Neural cell (in vitro differentiated cells): ENCODE data around the gene ANHX.

Source experiments
- EZH2 ChIP-seq: fragments of 200-600, 300-800 bp; shearing (Covaris generic), sonication (generic); IDR thresholded peaks from 2 replicates; pipeline ENCODE4 v1.6.1; 2014; ENCODE audit warnings: antibody characterized with exemption, low read length, borderline replicate concordance, mild to moderate bottlenecking; ENCODE audit not compliant: insufficient read depth, poor library complexity, severe bottlenecking
- POLR2AphosphoS5 ChIP-seq: IDR thresholded peaks from 2 replicates; pipeline ENCODE4 v1.6.1; 2012
- SMC3 ChIP-seq: fragments of 450-650 bp; conservative IDR thresholded peaks from 2 replicates; pipeline ENCODE4 v1.6.1; 2014; ENCODE audit warnings: antibody characterized with exemption, mild to moderate bottlenecking, moderate library complexity; ENCODE audit not compliant: poor library complexity
- TAF1 ChIP-seq: IDR thresholded peaks from 2 replicates; pipeline ENCODE4 v1.6.1; 2012; ENCODE audit warnings: low read depth
- TF ChIP-seq, protein P1 (sequence below): fragments of 450-650 bp; IDR thresholded peaks from 2 replicates; pipeline ENCODE4 v1.5.1; 2014; ENCODE audit warnings: antibody characterized with exemption, mild to moderate bottlenecking, moderate library complexity; ENCODE audit not compliant: poor library complexity, severe bottlenecking
- TF ChIP-seq, protein P2 (sequence below): IDR thresholded peaks from 2 replicates; pipeline ENCODE4 v1.6.1; 2012; ENCODE audit warnings: borderline replicate concordance

- TF ChIP-seq, protein P1, sequence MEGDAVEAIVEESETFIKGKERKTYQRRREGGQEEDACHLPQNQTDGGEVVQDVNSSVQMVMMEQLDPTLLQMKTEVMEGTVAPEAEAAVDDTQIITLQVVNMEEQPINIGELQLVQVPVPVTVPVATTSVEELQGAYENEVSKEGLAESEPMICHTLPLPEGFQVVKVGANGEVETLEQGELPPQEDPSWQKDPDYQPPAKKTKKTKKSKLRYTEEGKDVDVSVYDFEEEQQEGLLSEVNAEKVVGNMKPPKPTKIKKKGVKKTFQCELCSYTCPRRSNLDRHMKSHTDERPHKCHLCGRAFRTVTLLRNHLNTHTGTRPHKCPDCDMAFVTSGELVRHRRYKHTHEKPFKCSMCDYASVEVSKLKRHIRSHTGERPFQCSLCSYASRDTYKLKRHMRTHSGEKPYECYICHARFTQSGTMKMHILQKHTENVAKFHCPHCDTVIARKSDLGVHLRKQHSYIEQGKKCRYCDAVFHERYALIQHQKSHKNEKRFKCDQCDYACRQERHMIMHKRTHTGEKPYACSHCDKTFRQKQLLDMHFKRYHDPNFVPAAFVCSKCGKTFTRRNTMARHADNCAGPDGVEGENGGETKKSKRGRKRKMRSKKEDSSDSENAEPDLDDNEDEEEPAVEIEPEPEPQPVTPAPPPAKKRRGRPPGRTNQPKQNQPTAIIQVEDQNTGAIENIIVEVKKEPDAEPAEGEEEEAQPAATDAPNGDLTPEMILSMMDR: no peak
- TF ChIP-seq, protein P2, sequence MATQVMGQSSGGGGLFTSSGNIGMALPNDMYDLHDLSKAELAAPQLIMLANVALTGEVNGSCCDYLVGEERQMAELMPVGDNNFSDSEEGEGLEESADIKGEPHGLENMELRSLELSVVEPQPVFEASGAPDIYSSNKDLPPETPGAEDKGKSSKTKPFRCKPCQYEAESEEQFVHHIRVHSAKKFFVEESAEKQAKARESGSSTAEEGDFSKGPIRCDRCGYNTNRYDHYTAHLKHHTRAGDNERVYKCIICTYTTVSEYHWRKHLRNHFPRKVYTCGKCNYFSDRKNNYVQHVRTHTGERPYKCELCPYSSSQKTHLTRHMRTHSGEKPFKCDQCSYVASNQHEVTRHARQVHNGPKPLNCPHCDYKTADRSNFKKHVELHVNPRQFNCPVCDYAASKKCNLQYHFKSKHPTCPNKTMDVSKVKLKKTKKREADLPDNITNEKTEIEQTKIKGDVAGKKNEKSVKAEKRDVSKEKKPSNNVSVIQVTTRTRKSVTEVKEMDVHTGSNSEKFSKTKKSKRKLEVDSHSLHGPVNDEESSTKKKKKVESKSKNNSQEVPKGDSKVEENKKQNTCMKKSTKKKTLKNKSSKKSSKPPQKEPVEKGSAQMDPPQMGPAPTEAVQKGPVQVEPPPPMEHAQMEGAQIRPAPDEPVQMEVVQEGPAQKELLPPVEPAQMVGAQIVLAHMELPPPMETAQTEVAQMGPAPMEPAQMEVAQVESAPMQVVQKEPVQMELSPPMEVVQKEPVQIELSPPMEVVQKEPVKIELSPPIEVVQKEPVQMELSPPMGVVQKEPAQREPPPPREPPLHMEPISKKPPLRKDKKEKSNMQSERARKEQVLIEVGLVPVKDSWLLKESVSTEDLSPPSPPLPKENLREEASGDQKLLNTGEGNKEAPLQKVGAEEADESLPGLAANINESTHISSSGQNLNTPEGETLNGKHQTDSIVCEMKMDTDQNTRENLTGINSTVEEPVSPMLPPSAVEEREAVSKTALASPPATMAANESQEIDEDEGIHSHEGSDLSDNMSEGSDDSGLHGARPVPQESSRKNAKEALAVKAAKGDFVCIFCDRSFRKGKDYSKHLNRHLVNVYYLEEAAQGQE: no peak
- TF ChIP-seq POLR2AphosphoS5 (no peak), SMC3 (no peak), EZH2 (no peak), TAF1 (no peak)
Measured at GRCh38 chr12:133233993-133234564, 1.6 kb downstream of the ANHX start.
